HepG2 (cell line): ENCODE measurements around the gene NDFIP2. TPM values are rescaled to one million over a fixed set of nuclear protein-coding genes. Genes with fewer than 3 reads are reported as not detected.

ENCODE experiments used
- ATAC-seq: fragments of 200-7000 bp; cut with Tn5 transposase; 3 replicates; pipeline ENCODE4 v1.9.1; 2020; ENCODE audit warnings: mild to moderate bottlenecking, moderate library complexity
- BruUV-seq: library from RNA; stranded (reverse); fragments of 400-500 nt; replicated peaks from 2 replicates; lab custom pipeline; 2021; lab: Mats Ljungman, UMichigan
- CTCF ChIA-PET: fragments of 300-600 bp; formaldehyde crosslinking; extraction: SDS; loops from one replicate; lab custom pipeline; 2021; ENCODE audit warnings: low total read pairs, inconsistent platforms, low intra/inter-chr PET ratio; lab: Yijun Ruan, JAX
- POLR2A ChIA-PET: fragments of 350-600 bp; sonication (Branson Sonifier 250); formaldehyde crosslinking; loops from one replicate; lab custom pipeline; 2020; ENCODE audit warnings: antibody characterized with exemption, inconsistent platforms; lab: Yijun Ruan, JAX
- DNase-seq: peaks from one replicate; pipeline ENCODE4 v3.0.0-alpha.2; 2015; ENCODE audit warnings: low spot score
- FAIRE-seq: peaks from 3 replicates; lab custom pipeline; 2011; peaks lifted over from hg19 to GRCh38; lab: Jason Lieb, UNC
- H2AFZ ChIP-seq: one replicate; pipeline ENCODE4 v1.6.1; 2011; ENCODE audit warnings: low read length, inconsistent platforms
- H3K27ac ChIP-seq: fragments of 300-600 bp; 3 replicates; pipeline ENCODE4 v1.8.0; 2011; ENCODE audit warnings: mixed run types, mild to moderate bottlenecking, mixed read lengths, low read length, inconsistent platforms; ENCODE audit not compliant: insufficient read depth; ENCODE audit errors: extremely low read length
- H3K27me3 ChIP-seq, 2 experiments: fragments of 200-600 bp in 1 of 2; 2 replicates in 1 of 2; 3 replicates in 1 of 2; pipeline versions ENCODE4 v1.6.0 to v1.8.0; 2011; ENCODE audit warnings: low read length in 2 of 2, mild to moderate bottlenecking in 2 of 2, moderate library complexity in 2 of 2, inconsistent platforms in 1 of 2; ENCODE audit not compliant: insufficient read depth in 2 of 2, control insufficient read depth in 1 of 2
- H3K36me3 ChIP-seq, 2 experiments: fragments of 200-600 bp in 1 of 2; replicated peaks in 1 of 2; 2 replicates in 1 of 2; 3 replicates in 1 of 2; pipeline versions ENCODE4 v1.5.1 to v1.8.0; 2011; ENCODE audit warnings: low read length in 2 of 2, inconsistent platforms in 1 of 2; ENCODE audit not compliant: insufficient read depth in 2 of 2, control insufficient read depth in 1 of 2
- H3K4me1 ChIP-seq: 2 replicates; pipeline ENCODE4 v1.5.1; 2012; ENCODE audit warnings: low read length, inconsistent platforms; ENCODE audit not compliant: insufficient read depth
- H3K4me2 ChIP-seq: 2 replicates; pipeline ENCODE4 v1.6.0; 2011; ENCODE audit warnings: low read depth, low read length, inconsistent platforms
- H3K4me3 ChIP-seq, 3 experiments: fragments of 200-600 bp in 1 of 3; sonication (generic), shearing (Covaris generic) in 1 of 3; replicated peaks in 1 of 3; 2 replicates each; pipeline ENCODE4 v1.5.1; 2011 to 2016; ENCODE audit warnings: low read length in 3 of 3, inconsistent platforms in 2 of 3, low read depth in 2 of 3, mild to moderate bottlenecking in 2 of 3, control low read depth in 1 of 3, mixed read lengths in 1 of 3; ENCODE audit not compliant: insufficient read depth in 1 of 3
- H3K79me2 ChIP-seq: one replicate; pipeline ENCODE4 v1.6.1; 2011; ENCODE audit warnings: low read length, inconsistent platforms; ENCODE audit not compliant: insufficient read depth
- H3K9ac ChIP-seq: 2 replicates; pipeline ENCODE4 v1.6.0; 2011; ENCODE audit warnings: mild to moderate bottlenecking, low read depth, low read length, inconsistent platforms; ENCODE audit not compliant: insufficient read depth
- H3K9me3 ChIP-seq: 2 replicates; pipeline ENCODE4 v1.5.1; 2012; ENCODE audit warnings: mild to moderate bottlenecking, low read length
- H4K20me1 ChIP-seq: 2 replicates; pipeline ENCODE4 v1.6.0; 2011; ENCODE audit warnings: inconsistent platforms, mild to moderate bottlenecking, low read length, moderate library complexity; ENCODE audit not compliant: insufficient read depth
- CBX2 ChIP-seq, 2 experiments: fragments of 200-600 bp in 1 of 2; sonication (generic); formaldehyde crosslinking in 1 of 2; IDR thresholded peaks; 2 replicates each; pipeline versions ENCODE4 v1.7.0 to v1.8.1; 2018 to 2022; ENCODE audit warnings: low read depth in 2 of 2, low read length in 1 of 2, mild to moderate bottlenecking in 1 of 2, missing genetic modification reagents in 1 of 2
- DPF2 ChIP-seq: sonication (generic); formaldehyde crosslinking; IDR thresholded peaks from 2 replicates; pipeline ENCODE4 v1.4.0; 2020; ENCODE audit warnings: mild to moderate bottlenecking, low read depth, missing genetic modification reagents, borderline replicate concordance
- ZNF703 ChIP-seq: sonication (generic); formaldehyde crosslinking; IDR thresholded peaks from 2 replicates; pipeline ENCODE4 v1.5.1; 2020; ENCODE audit warnings: missing genetic modification reagents, mild to moderate bottlenecking, moderate library complexity, borderline replicate concordance
- ZNF83 ChIP-seq: sonication (generic); formaldehyde crosslinking; IDR thresholded peaks from 2 replicates; pipeline ENCODE4 v1.4.0; 2020; ENCODE audit warnings: missing genetic modification reagents, mild to moderate bottlenecking, borderline replicate concordance
- WGBS: methylation state at CpG from one replicate; pipeline ENCODE4 v1.1.6; 2017; ENCODE audit warnings: low lambda C conversion rate; 5-methylcytosine and 5-hydroxymethylcytosine counted together
- in situ Hi-C: cut with HindIII; loops from 2 replicates; pipeline ENCODE4 v1.10.0; 2017; ENCODE audit warnings: low pct_unique_long_range_greater_than_20kb; ENCODE audit not compliant: extremely low pct_ligation_motif_present
- intact Hi-C: fragments of 100-400 bp; cut with micrococcal nuclease; formaldehyde crosslinking; loops from one replicate; pipeline ENCODE4 v1.10.0; 2022; ENCODE audit not compliant: unreplicated experiment
- polyA plus RNA-seq, 8 experiments: library from polyadenylated mRNA; depleted of rRNA in 3 of 8; stranded (reverse) in 7 of 8; unstranded in 1 of 8; fragments of >200 nt; fragmentation: Illumina TruSeq in 4 of 8; extraction: Trizol in 4 of 8; gene quantifications; 2 replicates each; pipeline versions ENCODE4 v1.2.1 to v1.2.3, GENCODE V29; 2011 to 2016; ENCODE audit warnings: low read depth in 4 of 8, missing spikeins in 1 of 8, mixed read lengths in 1 of 8; ENCODE audit not compliant: insufficient read depth in 1 of 8
- total RNA-seq, 5 experiments: library from RNA; depleted of rRNA; stranded (reverse); fragments of >200 nt; fragmentation: Illumina TruSeq; extraction: Trizol; gene quantifications; 2 replicates each; pipeline ENCODE4 v1.2.3, GENCODE V29; 2016; ENCODE audit warnings: low read depth in 1 of 5
- TF ChIP-seq, protein P1 (sequence below): sonication (generic); formaldehyde crosslinking; IDR thresholded peaks from 2 replicates; pipeline ENCODE4 v1.9.0; 2022; ENCODE audit warnings: missing genetic modification reagents, mild to moderate bottlenecking, borderline replicate concordance
- TF ChIP-seq, protein P2 (sequence below): sonication (generic); formaldehyde crosslinking; IDR thresholded peaks from 2 replicates; pipeline ENCODE4 v1.4.0; 2020; ENCODE audit warnings: mild to moderate bottlenecking, low read depth, missing genetic modification reagents

Gene NDFIP2
- total and polyA plus RNA-seq, 2 of the 13 experiments (the other 11 are each of a cell fraction or from before 2014, with no cell fraction given) = 23.2 to 32.0 TPM

DNA sequence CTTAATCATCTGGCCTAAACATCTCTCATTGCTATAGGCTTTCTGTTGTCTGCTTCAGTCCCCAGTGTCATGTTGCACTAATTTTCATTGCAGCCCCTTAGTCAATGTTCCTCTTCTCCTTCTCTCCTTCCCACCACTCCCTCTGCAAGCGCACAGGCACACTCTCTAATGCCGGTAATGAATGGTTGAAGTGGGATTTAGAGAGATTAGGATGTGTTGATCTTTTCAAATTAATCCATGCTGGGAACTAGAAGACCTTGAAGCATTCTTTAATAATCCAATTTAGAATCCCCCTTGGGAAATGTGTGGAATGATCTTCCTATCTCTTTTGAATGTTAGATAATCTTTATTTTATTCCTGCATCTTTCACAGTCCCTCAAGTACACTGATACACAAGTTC, 33.2 kb upstream of the NDFIP2 start:
- TF ChIP-seq DPF2 (CRISPR knock-in tag) (no peak), ZNF83 (no peak), CBX2 (IDR thresholded peaks at IDR 0.05; ENCODE audit: low read depth, low read length) (no peak), CBX2 (CRISPR knock-in tag; IDR thresholded peaks at IDR 0.05; ENCODE audit: low read depth) (no peak), ZNF703 (CRISPR knock-in tag) (no peak)
- TF ChIP-seq, protein P1, sequence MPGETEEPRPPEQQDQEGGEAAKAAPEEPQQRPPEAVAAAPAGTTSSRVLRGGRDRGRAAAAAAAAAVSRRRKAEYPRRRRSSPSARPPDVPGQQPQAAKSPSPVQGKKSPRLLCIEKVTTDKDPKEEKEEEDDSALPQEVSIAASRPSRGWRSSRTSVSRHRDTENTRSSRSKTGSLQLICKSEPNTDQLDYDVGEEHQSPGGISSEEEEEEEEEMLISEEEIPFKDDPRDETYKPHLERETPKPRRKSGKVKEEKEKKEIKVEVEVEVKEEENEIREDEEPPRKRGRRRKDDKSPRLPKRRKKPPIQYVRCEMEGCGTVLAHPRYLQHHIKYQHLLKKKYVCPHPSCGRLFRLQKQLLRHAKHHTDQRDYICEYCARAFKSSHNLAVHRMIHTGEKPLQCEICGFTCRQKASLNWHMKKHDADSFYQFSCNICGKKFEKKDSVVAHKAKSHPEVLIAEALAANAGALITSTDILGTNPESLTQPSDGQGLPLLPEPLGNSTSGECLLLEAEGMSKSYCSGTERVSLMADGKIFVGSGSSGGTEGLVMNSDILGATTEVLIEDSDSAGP = no peak
- TF ChIP-seq, protein P2, sequence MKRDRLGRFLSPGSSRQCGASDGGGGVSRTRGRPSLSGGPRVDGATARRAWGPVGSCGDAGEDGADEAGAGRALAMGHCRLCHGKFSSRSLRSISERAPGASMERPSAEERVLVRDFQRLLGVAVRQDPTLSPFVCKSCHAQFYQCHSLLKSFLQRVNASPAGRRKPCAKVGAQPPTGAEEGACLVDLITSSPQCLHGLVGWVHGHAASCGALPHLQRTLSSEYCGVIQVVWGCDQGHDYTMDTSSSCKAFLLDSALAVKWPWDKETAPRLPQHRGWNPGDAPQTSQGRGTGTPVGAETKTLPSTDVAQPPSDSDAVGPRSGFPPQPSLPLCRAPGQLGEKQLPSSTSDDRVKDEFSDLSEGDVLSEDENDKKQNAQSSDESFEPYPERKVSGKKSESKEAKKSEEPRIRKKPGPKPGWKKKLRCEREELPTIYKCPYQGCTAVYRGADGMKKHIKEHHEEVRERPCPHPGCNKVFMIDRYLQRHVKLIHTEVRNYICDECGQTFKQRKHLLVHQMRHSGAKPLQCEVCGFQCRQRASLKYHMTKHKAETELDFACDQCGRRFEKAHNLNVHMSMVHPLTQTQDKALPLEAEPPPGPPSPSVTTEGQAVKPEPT = no peak
- in situ Hi-C loops = no loop called here
- no peak overlapping the region for H3K9ac ChIP-seq
- DNase-seq (no peak), FAIRE-seq (no peak), ATAC-seq (no peak)
- H3K36me3 ChIP-seq = no peaks in the 10 kb centered on the region
- no peak overlapping the region for H3K4me3 ChIP-seq
- CTCF ChIA-PET = no interaction called here
- no peak overlapping the region for H3K27ac ChIP-seq
- POLR2A ChIA-PET = no interaction called here
- peaks cover 5% of the 10 kb centered on the region; the same call in 1 of the 2 replicates for H3K4me1 ChIP-seq
- no TSS peak for BruUV-seq
- WGBS = 92% methylated on average over 2 of the region's 2 CpGs
- no peaks in the 10 kb centered on the region for H3K79me2 ChIP-seq
- no peak overlapping the region for H2AFZ ChIP-seq
- H3K27me3 ChIP-seq = no peaks in the 10 kb centered on the region
- H3K4me2 ChIP-seq = no peak overlapping the region
- H4K20me1 ChIP-seq = no peaks in the 10 kb centered on the region
- intact Hi-C loops = no loop called here
- no peaks in the 10 kb centered on the region for H3K9me3 ChIP-seq
